ENCODE results near the gene ELANE.
"Not testable (repeated sequence)": the region's sequence is repeated elsewhere in the genome, so short reads cannot be mapped to it uniquely, and the experiment has no call there.

Gene ELANE

GRCh38 chr19:831407-832369 is 20.4 kb upstream of the ELANE start:
- Histone ChIP-seq H3K4me1 (ENCODE audit: control insufficient read depth, insufficient read depth, low read length) (no peaks in the 10 kb centered on the region), H3K9ac (ENCODE audit: low read depth, low read length) (no peak overlapping the region), H3K27me3 (ENCODE audit: control insufficient read depth, insufficient read depth, low read length) (no peaks in the 10 kb centered on the region)

GRCh38 chr19:834216-834615 is 17.9 kb upstream of the ELANE start:
- H3K27me3 ChIP-seq (ENCODE audit: control insufficient read depth, insufficient read depth, low read length), result no peaks in the 10 kb centered on the region
- no peaks in the 10 kb centered on the region for H3K9me3 ChIP-seq (ENCODE audit: control insufficient read depth, insufficient read depth, low read length)
- no peak overlapping the region for H3K4me3 ChIP-seq (ENCODE audit: low read depth, low read length)
- no peaks in the 10 kb centered on the region for H3K36me3 ChIP-seq (ENCODE audit: control insufficient read depth, insufficient read depth, low read length)
- H3K9ac ChIP-seq (ENCODE audit: low read depth, low read length), result no peak overlapping the region
- no peaks in the 10 kb centered on the region for H3K4me1 ChIP-seq (ENCODE audit: control insufficient read depth, insufficient read depth, low read length)

More at GRCh38 chr19:831407-832369, 20.4 kb upstream of the ELANE start:
- no peaks in the 10 kb centered on the region for H3K9me3 ChIP-seq (ENCODE audit: control insufficient read depth, insufficient read depth, low read length)
- H3K36me3 ChIP-seq (ENCODE audit: control insufficient read depth, insufficient read depth, low read length), result no peaks in the 10 kb centered on the region
- no peak overlapping the region for H3K4me3 ChIP-seq (ENCODE audit: low read depth, low read length)

- Histone ChIP-seq H3K9ac (ENCODE audit: low read depth, low read length) (no peak overlapping the region), H3K4me3 (ENCODE audit: low read depth, low read length) (no peak overlapping the region), H3K9me3 (ENCODE audit: control insufficient read depth, insufficient read depth, low read length) (no peaks in the 10 kb centered on the region), H3K4me1 (ENCODE audit: control insufficient read depth, insufficient read depth, low read length) (no peaks in the 10 kb centered on the region), H3K36me3 (ENCODE audit: control insufficient read depth, insufficient read depth, low read length) (no peaks in the 10 kb centered on the region), H3K27me3 (ENCODE audit: control insufficient read depth, insufficient read depth, low read length) (no peaks in the 10 kb centered on the region)
Observed at GRCh38 chr19:835210-835810, 16.8 kb upstream of the ELANE start.

- no peak within 1 kb of the TSS for H3K4me3 ChIP-seq (ENCODE audit: low read depth, low read length)
- H3K27me3 ChIP-seq (ENCODE audit: control insufficient read depth, insufficient read depth, low read length), result peaks cover 2% of the 10 kb centered on the region
- H3K36me3 ChIP-seq (ENCODE audit: control insufficient read depth, insufficient read depth, low read length), result no peaks in the 10 kb centered on the region
- no peaks in the 10 kb centered on the region for H3K4me1 ChIP-seq (ENCODE audit: control insufficient read depth, insufficient read depth, low read length)
- no peaks in the 10 kb centered on the region for H3K9me3 ChIP-seq (ENCODE audit: control insufficient read depth, insufficient read depth, low read length)
- no peak within 1 kb of the TSS for H3K9ac ChIP-seq (ENCODE audit: low read depth, low read length)
Observed at GRCh38 chr19:840519-841206, 11.4 kb upstream of the ELANE start, which contains the start of gene PRTN3. Gene PRTN3, plus strand, starts transcription at chr19:840999. Its CDS starts 10 bp downstream, at chr19:841009.

GRCh38 chr19:842802-843179 is 9.3 kb upstream of the ELANE start:
- not testable (repeated sequence) for H3K36me3 ChIP-seq (ENCODE audit: control insufficient read depth, insufficient read depth, low read length); H3K27me3 ChIP-seq (ENCODE audit: control insufficient read depth, insufficient read depth, low read length); H3K9ac ChIP-seq (ENCODE audit: low read depth, low read length); H3K4me1 ChIP-seq (ENCODE audit: control insufficient read depth, insufficient read depth, low read length); H3K9me3 ChIP-seq (ENCODE audit: control insufficient read depth, insufficient read depth, low read length); H3K4me3 ChIP-seq (ENCODE audit: low read depth, low read length)

GRCh38 chr19:843180-843835 is 8.8 kb upstream of the ELANE start:
- Histone ChIP-seq H3K4me3 (ENCODE audit: low read depth, low read length) (peak overlapping the region; percentile 39), H3K36me3 (ENCODE audit: control insufficient read depth, insufficient read depth, low read length) (no peaks in the 10 kb centered on the region), H3K27me3 (ENCODE audit: control insufficient read depth, insufficient read depth, low read length) (peaks cover 2% of the 10 kb centered on the region), H3K9me3 (ENCODE audit: control insufficient read depth, insufficient read depth, low read length) (no peaks in the 10 kb centered on the region), H3K4me1 (ENCODE audit: control insufficient read depth, insufficient read depth, low read length) (no peaks in the 10 kb centered on the region), H3K9ac (ENCODE audit: low read depth, low read length) (no peak overlapping the region)

- peak overlapping the region; percentile 39 for H3K4me3 ChIP-seq (ENCODE audit: low read depth, low read length)
Observed at GRCh38 chr19:843836-844545, 8.1 kb upstream of the ELANE start.

GRCh38 chr19:844546-844971 is 7.5 kb upstream of the ELANE start:
- Histone ChIP-seq H3K36me3 (ENCODE audit: control insufficient read depth, insufficient read depth, low read length) (no peaks in the 10 kb centered on the region), H3K9ac (ENCODE audit: low read depth, low read length) (no peak overlapping the region), H3K4me3 (ENCODE audit: low read depth, low read length) (no peak overlapping the region), H3K9me3 (ENCODE audit: control insufficient read depth, insufficient read depth, low read length) (no peaks in the 10 kb centered on the region), H3K27me3 (ENCODE audit: control insufficient read depth, insufficient read depth, low read length) (peaks cover 2% of the 10 kb centered on the region), H3K4me1 (ENCODE audit: control insufficient read depth, insufficient read depth, low read length) (no peaks in the 10 kb centered on the region)

More at GRCh38 chr19:843836-844545, 8.1 kb upstream of the ELANE start:
- Histone ChIP-seq H3K27me3 (ENCODE audit: control insufficient read depth, insufficient read depth, low read length) (peaks cover 2% of the 10 kb centered on the region), H3K36me3 (ENCODE audit: control insufficient read depth, insufficient read depth, low read length) (no peaks in the 10 kb centered on the region), H3K4me1 (ENCODE audit: control insufficient read depth, insufficient read depth, low read length) (no peaks in the 10 kb centered on the region), H3K9ac (ENCODE audit: low read depth, low read length) (no peak overlapping the region), H3K9me3 (ENCODE audit: control insufficient read depth, insufficient read depth, low read length) (no peaks in the 10 kb centered on the region)

GRCh38 chr19:845707-846521 is 6.2 kb upstream of the ELANE start:
- Histone ChIP-seq H3K9ac (ENCODE audit: low read depth, low read length) (no peak overlapping the region), H3K27me3 (ENCODE audit: control insufficient read depth, insufficient read depth, low read length) (peaks cover 2% of the 10 kb centered on the region), H3K4me1 (ENCODE audit: control insufficient read depth, insufficient read depth, low read length) (no peaks in the 10 kb centered on the region), H3K4me3 (ENCODE audit: low read depth, low read length) (no peak overlapping the region), H3K36me3 (ENCODE audit: control insufficient read depth, insufficient read depth, low read length) (no peaks in the 10 kb centered on the region), H3K9me3 (ENCODE audit: control insufficient read depth, insufficient read depth, low read length) (no peaks in the 10 kb centered on the region)

- Histone ChIP-seq H3K9me3 (ENCODE audit: control insufficient read depth, insufficient read depth, low read length) (no peaks in the 10 kb centered on the region), H3K4me1 (ENCODE audit: control insufficient read depth, insufficient read depth, low read length) (no peaks in the 10 kb centered on the region), H3K36me3 (ENCODE audit: control insufficient read depth, insufficient read depth, low read length) (no peaks in the 10 kb centered on the region), H3K4me3 (ENCODE audit: low read depth, low read length) (no peak overlapping the region), H3K9ac (ENCODE audit: low read depth, low read length) (no peak overlapping the region), H3K27me3 (ENCODE audit: control insufficient read depth, insufficient read depth, low read length) (no peaks in the 10 kb centered on the region)
Observed at GRCh38 chr19:848386-848921, 3.6 kb upstream of the ELANE start.
